Activated naive CD4-positive, alpha-beta T cell treated with anti-CD3 and anti-CD28 coated beads, Interleukin-2, amount 50 U/mL, for 16 hours (primary cell): ENCODE data around the gene CCDC85C.
"Not testable (repeated sequence)": the region's sequence is repeated elsewhere in the genome, so short reads cannot be mapped to it uniquely, and the experiment has no call there.

Experiments used
- DNase-seq: peaks from one replicate; pipeline ENCODE4 v3.0.0-alpha.2; 2020

CCDC85C gene

GRCh38 chr14:99603471-99604277, at the start of gene CCDC85C:
TSS of gene CCDC85C (minus strand) at chr14:99604207. CDS start at chr14:99603959, 248 bp downstream.
- peak; percentile 59 for DNase-seq

- DNase-seq, result no peak
Measured at GRCh38 chr14:99651953-99652746, 48.1 kb upstream of the CCDC85C start.

DNA sequence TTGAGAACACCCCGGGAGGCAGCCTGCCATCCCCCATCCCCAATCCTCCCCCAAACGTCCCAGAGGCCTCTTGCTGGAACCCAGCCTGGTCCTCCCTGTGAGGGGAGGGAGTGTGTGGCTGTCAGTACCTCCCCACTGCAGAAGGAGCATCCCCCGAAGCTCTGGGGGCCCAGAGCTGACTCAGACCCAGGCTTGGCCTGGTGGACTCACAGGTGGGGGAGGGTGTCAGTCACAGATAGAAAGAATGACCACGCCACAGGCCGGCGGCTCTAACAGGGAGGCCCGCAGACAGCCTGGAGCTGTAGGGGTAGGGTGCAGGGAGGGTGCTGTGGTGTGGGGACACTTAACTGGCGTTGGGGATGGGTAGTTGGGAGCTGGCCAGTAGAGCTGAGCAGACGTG, 46.2 kb upstream of the CCDC85C start:
- DNase-seq, result no peak

GRCh38 chr14:99649643-99650042, 45.6 kb upstream of the CCDC85C start:
- no peak for DNase-seq

- no peak for DNase-seq
Measured at GRCh38 chr14:99649219-99649618, 45.2 kb upstream of the CCDC85C start.

GRCh38 chr14:99648027-99648784, 44.2 kb upstream of the CCDC85C start:
- DNase-seq, result no peak

DNA sequence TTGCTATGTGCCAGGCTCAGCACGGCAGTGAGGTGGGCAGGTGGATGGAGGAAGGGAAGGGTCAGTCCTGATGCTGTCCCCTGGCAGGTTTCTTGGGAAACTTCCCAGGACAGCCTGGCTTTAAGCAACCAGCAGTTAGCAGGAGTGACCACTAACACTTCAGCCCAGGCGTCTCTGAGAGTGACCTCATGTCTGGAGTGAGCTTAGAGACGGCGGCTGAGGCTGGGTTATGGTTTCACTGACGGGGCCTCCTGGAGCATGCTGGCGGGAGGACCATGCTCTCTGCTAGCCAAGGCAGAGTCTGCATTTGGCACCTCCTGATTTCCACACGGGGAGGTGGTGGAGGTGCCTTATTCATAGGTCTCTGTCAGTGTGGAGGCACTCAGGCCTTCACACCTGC, 43.4 kb upstream of the CCDC85C start:
- DNase-seq, result no peak

GRCh38 chr14:99645545-99646505, 41.8 kb upstream of the CCDC85C start:
- no peak for DNase-seq

DNA sequence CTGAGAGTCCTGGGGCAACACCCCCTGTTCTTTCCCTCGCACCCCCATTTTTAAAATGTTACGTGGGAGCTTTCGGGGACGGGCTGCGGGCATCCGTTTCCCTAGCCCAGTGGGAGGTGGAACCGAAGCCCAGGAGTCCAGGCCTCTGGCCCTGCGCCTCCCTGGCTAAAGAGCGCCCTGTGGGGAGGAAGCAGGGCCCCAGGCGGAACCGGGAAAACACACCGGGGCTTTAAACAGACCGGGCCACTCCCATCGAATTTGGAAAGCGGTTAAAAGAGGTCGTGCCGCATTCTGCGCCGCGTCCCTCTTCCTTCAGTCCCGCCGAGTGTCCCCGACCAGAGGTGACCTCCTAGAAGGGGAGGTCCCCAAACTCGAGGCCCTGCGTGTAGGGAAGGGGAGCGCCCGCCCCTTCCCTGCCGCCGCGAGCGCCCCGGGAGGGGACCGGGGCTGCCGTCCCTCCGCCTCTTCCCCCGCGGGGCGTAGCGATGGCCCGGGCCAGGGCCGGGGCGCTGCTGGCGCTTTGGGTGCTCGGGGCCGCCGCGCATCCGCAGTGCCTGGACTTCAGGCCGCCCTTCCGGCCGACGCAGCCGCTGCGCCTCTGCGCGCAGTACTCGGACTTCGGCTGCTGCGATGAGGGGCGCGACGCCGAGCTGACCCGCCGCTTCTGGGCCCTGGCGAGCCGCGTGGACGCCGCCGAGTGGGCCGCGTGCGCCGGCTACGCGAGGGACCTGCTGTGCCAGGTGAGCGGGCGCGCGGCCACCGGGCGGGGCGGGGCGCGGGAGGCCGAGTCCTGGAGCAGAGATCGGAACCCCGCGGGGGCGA, 40.9 kb upstream of the CCDC85C start, which contains the start of gene HHIPL1:
HHIPL1 (plus strand) TSS at position 407 of the 822 bp plus-strand sequence; CDS start at position 486, 79 bp downstream.
- DNase-seq, result no peak

DNA sequence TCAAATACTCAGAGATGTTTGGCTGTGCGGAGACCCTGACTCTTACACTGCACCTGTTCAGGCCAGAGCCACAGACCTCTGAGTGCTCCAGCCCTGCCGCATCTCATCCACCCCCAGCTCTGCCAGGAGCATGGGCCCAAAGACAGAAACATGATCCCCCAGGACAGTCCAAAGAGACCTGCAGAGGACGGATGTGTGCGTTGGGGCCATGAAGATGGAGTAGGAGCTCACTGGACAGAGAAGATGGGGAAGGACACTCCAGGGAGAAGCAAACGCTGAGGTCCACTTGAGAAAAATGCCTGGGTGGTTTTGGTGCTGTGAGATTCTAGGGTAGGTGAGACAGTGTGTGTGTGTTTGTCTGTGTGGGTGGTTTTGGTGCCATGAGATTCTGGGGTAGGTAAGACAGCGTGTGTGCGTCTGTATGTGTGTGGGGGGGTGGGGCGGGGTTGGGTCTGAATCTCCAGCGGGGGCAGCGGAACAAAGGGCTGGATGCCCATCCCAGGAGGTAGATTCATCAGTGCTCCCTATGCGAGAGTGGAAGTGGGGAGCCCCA, 40.1 kb upstream of the CCDC85C start:
- DNase-seq, result no peak

DNA sequence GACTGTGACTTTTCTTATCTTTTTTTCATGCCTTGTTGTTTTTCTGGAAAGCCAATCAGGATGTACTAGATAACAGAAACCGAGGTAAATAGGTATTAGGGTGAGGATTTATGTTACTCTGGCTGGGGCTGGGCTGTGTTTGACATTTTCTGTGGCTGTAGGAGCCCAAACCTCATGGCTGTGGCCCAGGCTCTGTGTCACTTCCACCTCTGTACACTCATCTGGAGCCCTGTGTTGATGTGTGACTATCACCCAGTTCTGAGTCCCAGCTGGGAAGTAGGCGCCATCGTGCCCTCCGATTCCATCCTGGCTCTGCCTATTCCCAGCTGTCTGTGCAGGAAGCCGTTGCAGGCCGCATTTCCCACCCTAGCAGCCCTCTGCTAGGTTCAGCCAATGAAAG, 39.3 kb upstream of the CCDC85C start:
- DNase-seq, result no peak

DNA sequence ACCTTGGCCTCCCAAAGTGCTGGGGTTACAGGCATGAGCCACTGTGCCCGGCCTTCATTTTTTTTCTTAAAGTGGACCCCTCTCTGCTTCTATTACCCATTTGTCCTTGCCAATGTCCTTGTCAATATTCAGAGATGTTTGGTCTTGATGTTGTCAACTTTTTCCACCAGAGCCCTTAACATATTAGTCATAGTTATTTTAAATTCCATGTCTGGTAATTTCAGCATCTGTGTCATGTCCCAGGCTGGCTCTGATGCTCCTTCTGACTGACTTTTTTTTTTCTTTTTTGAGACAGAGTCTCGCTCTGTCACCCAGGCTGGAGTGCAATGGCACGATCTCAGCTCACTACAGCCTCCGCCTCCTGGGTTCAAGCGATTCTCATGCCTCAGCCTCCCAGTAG, 38.8 kb upstream of the CCDC85C start:
- DNase-seq, result not testable (repeated sequence)

DNA sequence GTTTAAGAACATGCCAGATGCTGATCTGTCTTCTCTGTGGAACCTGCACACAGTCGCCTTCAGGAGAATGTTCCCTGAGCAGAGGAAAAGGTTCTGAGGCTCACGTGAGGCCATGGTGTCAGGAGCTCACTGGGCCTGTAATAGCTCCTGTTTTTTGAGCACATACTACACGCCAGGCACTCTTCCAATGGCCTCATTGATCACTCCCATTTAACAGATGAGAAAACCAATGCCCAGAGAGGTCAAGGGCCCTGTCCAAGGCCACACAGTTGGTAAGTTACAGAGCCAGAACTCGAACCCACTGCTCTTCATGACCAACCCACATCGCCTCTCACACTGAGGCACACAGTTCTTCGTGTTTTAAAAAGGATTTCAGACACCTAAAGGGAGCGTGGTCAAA, 33.6 kb upstream of the CCDC85C start:
- DNase-seq, result no peak

GRCh38 chr14:99636487-99636886, 32.5 kb upstream of the CCDC85C start:
- no peak for DNase-seq

DNA sequence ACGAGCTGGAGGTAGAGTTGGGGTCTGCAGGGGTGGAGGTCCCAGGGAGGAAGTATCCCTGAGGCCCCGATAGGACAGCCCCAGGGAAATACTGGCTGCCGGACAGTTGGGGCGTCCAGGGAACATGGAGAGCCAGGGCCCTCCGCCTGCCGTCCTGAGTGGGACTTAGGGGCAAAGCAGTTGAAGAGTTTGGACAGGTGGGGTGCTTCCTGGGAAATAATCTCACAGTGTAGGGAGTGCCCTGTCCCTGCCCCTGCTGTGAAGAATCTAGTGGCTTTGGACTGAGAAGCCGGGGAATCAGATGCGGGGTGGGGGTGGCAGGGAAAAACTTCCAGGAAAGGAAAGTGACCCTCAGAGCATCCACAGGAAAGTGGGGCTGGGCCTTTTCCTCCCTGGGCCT, 31.1 kb upstream of the CCDC85C start:
- DNase-seq, result no peak

DNA sequence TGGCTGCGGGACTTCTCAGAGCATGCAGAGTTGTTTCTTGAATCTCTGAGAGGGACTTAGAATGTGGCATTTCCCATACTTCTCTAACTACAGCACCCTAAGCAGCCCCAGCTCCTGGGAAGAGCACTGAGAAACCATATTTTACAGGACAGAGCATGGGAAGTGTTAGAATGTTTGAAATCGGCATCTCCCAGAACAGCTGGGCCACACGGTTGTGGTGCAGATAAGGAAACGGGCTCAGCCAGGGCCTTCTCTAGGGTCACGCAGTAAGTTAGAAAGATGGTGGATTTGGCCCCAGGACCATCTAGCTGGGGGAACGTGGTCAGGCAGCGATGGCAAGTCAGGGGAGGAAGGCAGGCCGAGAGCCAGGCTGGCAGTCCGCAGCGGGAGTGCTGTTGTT, 30.4 kb upstream of the CCDC85C start:
- DNase-seq, result no peak

- DNase-seq, result no peak
Measured at GRCh38 chr14:99633918-99634317, 29.9 kb upstream of the CCDC85C start.

DNA sequence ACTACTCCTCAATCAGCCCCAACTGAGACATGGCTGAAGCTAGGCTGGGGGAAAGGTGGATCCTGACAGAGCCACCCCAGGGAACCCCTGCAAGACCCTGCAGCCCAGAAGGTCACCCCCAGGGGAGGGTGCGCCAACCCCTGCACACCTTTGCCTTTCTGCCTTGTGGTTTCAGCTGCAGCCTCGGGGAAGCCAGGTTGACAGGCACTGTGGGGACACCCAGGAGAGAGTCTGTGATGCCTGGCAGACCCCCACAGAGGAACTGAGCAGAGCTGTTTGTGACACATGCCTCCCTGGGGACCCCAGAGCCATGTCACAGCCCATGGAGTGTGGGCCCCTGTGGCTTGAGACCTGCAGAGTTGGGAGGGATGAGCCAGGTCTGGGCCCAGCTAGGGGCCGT, 29.1 kb upstream of the CCDC85C start:
- DNase-seq, result no peak

GRCh38 chr14:99632410-99633035, 28.5 kb upstream of the CCDC85C start:
- no peak for DNase-seq

GRCh38 chr14:99630202-99630601, 26.2 kb upstream of the CCDC85C start:
- no peak for DNase-seq
